Measurements from ENCODE around the gene SSH2.
A peak's percentile ranks its signal among the peaks of the same experiment; 100 is the strongest.

Gene SSH2

DNA sequence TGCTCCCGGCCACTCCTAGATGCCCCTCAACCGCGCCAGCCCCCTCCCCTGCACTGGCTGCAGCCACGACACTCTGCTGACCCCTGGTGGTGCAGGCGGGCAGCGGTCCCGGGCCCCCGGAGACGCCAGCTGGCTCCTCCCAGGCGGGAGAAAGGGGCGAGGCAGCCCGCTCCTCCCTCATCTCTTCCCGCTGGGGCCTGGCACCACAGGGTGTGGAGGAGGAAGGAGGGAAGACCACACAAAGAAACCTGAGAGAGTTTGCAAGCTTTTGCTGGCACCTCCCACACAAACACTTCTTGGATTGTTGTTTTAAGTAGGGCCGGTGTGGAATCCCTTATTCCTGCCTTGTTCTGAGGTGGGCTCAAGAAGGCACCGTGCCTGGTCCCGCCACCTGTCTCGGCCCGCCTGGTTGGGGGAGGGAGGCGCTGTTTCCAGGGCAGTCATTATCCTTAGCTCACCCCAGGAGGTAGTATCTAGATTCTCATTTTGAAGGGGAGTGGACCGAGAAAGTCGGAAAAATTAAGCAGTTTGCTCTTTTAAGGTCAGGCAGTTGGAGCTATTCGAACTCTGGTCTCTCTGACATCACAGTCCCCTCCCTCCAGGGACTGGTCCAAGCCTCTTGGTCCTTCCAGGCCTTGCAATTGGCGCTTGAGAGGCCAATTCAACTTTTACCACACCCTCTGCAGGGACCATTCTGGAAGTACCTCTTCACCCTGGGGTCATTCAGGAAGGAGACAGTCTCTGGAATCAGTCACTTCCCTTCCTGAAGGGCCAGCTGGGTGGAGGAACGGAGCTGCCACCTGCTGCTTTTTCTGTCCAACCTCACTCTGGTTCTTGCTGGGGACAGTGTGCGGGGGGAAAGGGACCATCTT, 338.1 kb downstream of the SSH2 start:
- peak; percentile 97 for DNase-seq (ENCODE audit: low read depth, low spot score)

DNA sequence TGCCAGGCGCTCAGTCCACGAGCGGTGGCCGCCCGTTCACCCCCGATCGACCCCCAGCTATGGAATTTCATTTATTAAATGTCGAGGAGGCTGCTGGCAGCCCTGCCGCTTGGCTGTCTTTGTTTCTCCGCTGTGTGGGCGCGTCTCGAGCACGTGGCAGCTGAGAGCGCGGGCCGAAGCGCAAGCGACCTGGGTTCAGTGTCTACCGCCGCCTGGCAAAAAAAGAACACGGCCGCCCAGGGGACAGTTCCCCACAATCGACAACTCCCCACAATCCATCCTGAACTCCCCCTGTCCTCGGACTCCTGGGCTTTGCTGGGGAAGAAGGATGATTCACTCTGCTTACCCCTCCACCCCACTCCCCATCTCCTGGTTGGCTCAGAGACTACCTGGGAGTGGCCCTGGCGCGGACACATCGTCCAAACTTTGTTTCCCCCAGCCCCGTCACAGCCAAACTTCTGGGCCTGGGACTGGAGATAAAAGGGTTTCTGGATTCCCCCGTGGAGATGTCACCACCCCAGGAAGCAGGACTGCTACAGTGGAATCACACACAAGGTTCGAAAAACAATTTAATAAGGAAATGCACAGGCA, 338.8 kb downstream of the SSH2 start:
- DNase-seq (ENCODE audit: low read depth, low spot score), result peak; percentile 81

DNA sequence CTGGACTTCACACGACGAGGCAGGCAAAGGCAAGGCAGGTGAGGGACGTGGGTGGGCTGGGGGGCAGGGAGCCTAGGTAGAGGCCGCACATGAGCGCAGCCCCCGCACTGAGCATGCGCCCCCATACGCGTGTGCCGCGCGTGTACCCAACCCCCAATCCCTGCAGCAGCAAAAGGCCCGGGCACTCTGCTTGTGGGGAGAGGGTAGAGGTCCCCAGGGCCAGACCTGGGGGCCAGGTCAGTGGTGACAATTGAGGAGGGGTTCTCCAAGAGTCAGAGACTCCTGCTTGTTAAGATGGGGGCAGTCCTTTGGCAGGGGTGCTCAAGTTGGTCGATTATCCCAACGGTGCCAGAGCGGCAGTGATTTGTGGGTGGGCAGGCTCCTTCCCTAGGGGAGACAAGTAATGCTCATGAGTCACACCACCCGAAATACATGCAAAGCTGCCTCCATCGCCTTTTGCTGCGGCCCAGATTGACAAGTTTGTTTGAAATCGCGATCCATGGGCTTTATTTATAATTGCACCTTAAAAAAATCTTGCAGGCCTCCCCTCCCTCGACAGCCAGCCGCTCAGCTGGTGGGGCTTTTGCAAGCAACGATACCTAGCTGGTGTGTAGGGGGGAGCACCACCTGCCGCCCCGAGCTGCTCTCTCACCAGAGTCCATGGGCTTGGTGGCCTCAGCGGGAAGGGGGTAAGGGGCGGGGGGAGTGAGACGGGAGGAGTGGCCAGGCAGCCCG, 339.4 kb downstream of the SSH2 start:
- peak; percentile 68 for DNase-seq (ENCODE audit: low read depth, low spot score)

DNA sequence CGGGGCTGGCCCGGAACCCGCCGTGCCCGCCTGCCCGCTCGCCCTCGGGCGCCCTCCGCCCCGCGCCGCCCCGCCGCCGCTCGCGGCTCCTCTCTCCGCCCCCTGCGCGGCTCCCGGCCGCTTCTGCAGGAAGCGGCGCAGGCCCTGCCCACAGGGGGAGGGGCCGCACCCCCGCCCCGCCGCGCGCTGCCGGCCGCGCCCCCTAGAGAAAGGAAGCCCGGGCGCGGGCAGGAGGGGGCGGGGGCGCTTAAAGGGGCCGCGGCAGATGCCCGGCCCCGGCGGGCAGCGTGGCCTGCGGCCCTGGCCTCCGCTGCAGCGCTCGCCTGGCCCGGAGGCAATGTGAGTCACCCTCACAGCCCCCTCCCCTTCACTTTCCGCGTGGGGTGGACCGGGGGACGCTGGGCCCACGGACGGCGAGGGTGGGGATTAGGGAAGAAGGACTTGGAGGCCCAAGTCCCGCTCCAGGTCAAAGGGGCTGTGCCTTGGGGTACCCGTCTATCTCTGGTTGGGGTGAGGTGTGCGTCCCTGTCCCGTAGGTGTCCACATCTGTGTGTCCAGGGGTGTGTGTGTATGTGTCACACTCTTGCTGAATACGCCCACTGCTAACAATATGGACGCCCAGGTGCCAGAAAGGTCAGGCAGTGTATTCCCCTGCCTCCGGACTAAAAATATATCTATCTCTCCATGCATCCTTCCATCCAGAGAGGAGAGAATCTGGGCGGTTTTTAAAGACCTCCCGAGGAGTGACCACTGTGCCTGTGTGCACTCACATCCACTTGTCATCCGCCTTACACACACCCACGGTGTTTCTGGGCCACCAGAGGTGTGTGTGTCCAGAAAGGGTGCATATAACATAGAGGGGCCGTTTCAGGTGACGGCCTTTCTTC, 340.3 kb downstream of the SSH2 start, which contains the start of gene GIT1:
GIT1 (minus strand) TSS at position 125 of the 887 bp plus-strand sequence. CDS start 270 bp downstream, outside the sequence.
- DNase-seq (ENCODE audit: low read depth, low spot score), result peak; percentile 96

DNA sequence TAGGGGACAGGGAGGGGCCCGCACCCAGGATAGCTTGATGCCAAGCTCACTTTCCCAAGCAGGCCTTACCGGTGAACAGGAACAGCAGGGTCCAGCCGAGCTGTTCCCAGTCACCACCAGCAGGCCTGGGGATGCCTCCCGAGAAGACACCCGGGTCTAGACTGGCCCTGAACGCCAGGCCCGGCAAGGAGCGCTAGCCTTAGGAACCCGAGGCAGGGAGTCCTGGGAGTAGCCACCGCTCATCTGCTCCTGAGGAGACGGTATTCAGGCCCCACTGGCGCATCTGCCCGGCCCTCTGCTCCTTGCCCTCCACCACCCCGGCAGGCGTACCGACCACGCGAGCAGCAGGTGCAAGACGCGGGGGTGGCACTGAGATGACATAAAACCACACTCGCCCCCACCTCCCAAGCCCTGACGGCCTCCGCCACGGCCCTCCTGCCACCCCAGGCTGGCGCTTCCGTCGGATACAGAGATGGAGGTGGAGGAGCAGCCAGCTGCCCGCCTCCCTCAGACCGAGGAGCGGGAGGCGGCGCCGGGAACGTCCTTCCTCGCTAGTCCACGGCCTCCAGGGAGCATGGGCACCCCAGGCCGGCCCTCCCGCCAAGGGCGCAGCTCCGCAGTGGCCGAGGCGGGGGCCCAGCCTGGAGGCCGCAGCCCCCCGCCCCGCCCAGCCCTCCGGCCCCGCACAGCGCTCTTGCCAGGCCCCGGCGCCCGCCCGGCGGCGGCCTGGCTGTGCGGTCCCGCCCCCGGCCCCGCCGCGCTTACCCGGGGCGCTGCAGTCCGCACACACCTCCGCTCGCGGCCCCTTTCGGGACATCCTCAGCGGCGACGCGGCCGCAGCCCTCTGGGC, 341.2 kb downstream of the SSH2 start:
- peak; percentile 61 for DNase-seq (ENCODE audit: low read depth, low spot score)

DNA sequence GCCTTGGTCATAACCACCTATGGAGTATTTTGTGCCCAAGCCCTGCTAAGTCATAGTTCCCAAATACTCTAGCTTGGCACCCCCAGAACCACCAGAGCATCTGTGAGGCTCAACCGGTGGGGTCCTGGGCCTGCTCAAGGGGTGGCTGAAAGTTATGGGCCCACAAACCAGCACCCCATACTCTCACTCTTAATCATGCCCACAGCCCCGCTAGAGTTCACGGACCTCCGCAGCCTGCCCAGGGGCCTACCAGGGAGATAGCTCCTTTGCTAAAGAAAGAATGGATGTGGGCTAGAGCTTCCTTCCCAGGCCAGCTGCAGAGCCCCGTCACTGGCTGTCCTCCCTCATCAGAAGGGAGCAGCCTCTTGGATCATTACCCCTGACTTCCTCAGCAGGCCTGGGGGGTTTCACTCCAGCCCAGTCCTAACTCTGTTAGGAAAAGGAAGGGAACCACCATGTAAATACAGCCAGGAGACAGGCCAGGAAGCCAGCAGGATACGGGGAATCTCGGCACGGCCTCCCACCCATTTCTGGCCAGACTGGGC, 341.9 kb downstream of the SSH2 start:
- DNase-seq (ENCODE audit: low read depth, low spot score), result no peak

DNA sequence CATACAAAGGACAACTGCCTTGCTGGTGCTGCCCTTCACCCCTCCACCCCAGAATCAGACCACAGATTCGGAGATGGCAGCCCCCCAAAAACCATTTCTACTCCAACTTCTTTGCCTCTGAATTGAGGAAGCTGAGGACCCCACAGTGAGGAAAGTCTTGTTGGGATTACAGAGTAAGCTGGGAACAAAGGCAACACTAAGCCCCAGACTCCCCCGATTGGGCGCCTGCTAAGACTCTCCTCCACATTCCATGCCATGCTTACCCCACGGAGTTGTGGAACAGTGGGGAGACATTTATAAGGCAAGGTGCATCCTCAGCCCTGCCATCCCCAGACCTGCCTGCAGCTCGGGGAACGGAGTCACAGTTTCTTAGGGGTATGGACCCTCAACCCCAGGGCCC, 342.4 kb downstream of the SSH2 start:
- no peak for DNase-seq (ENCODE audit: low read depth, low spot score)

DNA sequence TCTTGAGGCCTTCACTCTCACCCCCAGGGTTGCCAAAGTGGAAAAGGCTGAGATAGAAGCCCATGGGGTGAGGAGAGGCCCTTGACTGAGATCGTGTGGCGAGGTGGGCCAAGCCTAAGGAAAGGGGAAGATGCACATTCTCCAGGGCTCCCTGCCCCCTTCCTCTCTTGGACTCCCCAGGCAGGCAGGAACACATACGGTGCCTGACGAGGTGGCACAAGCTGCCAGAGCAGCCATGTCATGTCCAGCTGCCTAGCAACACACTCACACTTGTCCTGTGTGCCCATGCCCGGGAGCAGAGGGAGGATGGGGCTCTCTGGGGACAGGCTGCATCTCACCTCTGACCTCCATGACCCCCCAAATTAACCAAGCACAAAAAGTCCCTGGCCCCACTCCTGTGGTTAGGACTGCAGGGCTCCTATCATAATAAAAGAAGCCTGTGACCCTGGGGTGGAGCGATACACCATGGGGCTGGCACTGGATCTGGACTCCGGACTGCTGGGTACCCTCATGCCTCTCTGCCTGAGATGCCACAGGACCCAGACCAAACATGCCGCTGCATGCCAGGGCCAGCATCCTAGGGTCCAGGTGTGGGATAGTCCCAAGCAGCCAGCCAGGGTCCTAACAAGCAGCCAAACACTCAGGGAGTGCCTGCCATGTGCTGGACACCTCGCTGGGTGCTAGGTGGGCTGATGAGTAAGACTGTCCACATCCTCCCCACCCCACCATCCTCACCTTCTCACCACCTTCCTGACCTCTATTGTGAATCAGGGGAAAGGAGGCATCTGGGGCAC, 343.2 kb downstream of the SSH2 start:
- DNase-seq (ENCODE audit: low read depth, low spot score), result no peak

DNA sequence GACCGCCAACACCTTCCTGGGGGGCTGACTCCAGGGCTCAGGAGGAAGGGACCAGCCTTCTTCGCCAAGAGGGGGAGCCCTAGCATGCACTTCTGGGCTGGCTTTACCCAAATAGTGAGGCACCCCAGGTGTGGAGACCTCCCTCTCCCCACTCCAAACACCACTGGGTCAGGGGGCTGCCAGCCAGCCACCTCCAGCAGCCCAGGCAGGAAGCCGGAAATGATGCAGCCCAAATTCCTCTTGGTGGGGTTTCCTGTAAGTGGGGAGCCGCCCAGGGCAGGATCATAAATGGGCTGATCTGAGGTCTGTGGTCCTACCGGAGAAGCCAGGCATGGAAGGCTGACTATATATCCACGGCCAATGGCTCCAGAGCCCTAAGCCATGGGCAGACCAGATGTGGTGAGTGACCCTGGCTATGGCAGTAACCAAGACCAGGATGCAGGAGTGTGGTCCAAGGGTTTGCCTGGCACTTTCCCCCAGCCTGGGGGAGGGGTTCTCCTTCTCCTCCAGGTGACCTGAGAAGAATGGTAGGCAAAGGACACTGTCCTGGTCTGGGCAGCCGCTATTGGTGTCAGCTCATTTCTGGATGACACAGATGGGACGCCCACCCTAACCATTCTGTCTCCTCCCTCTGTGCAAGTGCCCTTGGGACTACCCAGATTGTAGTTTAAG, 344.8 kb downstream of the SSH2 start:
- DNase-seq (ENCODE audit: low read depth, low spot score), result no peak

DNA sequence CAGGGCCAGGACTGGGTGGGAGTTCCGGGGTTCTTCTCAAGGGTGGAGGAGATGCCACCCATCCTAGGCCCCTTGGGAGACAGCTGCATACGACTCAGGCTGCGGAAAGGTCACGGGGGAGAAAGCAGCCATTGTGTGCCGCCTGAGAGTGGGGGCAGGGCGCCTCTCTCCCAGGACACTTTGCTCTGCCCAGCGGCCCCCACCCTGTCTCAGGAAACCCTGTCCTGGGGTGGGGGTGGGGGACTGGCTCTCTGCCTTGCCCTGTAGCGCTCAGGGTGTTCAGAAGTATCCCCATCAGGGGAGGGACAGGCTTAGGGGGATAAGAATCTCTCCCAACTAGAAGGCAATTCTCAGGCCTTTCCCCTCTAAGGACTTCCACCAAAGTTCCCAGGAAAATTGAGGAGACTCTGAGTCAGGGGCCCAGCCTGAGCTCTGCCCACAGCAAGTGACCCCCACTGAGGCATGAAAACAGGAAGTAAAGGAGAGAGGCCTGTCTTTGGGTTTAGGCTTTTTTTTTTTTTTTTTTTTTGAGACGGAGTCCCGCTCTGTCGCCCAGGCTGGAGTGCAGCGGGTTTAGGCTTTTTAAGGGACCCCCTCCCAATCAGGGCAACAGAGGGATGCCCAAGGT, 345.5 kb downstream of the SSH2 start:
- DNase-seq (ENCODE audit: low read depth, low spot score), result no peak

DNA sequence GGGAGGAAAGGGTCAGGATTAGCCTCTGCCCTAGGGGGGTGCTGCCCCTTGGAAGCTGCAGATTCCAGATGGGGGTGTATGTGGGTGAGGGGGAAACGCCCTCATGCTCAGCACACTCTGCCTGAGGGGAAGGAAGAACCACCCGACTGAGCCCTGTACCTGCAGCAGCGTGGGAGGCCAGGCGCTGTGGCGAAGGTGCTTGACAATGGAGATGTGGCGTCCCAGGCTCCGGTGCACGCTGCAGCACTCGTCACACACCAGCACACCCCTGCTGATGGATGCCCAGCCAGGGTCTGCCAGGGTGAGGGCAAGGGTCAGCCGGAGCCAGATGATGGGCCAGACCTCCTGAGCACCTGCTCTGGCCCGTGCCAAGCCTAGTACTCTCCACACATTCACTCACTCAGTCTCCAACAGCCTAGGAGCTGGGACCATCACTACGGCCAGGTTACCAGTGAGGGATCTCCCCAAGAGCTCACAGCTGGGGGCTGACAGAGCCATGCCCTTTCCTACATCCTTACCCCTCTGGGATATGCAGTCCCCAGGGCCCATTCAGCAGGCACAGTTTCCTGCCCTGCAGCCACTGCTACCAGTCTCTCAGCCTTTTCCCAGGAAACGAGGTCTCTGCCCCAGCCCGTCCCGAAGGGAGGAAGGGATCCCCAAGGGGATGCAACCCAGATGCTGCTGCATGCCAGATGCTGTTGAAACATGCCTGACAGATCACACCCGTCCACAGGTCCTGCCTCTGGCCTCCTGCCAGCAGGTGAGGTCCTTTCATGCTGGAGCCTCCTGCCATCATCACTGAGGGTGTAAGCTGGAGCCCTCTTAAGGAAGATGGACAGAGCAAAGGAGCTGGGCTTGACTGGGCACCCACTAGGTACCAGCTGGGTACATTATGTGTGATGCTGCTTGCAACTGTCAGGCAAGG, 346.4 kb downstream of the SSH2 start:
- DNase-seq (ENCODE audit: low read depth, low spot score), result no peak

DNA sequence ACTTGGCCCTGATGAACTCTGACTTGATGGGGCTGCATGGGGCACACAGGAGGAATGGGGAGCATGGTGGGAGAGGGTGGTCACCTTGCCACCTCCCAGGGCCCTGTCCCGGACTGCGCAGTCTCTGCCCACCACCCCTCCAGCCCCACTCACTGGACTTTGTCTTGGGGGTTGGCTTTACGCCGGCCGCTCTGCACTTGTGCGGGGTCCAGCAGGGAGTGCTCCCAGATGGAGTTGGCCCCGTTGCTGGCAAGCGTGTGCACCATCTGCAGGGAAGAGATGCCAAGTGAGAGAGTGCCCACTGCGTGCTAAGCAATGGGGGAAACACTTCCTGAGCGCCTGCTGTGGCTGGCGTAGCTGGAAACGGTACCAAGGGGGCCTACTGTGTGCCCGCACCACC, 347.3 kb downstream of the SSH2 start:
- DNase-seq (ENCODE audit: low read depth, low spot score), result no peak

DNA sequence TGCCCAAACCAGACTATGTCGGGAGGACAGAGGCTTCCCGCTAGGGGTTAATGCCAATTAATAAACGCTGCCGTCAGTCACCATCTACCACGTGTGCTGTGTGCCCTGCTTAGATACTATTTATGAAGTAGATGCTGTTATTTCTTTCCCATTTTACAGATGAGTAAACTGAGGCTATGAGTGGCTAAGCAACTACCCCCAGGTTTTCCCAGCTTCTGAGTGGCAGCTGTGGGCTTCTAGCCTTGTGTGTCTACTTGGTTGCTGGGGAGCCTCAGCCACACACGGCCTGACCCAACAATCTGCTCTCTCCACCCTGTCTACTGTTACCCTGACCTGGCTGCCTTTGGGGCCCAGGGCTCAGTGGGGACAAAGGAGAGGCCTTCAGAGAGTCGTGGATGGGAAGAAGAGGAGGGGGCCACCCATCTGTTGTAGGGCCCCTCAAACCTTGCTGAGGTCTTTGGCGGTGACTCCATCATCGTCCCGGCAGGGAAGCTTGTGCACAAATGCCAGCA, 347.7 kb downstream of the SSH2 start:
- DNase-seq (ENCODE audit: low read depth, low spot score), result no peak

DNA sequence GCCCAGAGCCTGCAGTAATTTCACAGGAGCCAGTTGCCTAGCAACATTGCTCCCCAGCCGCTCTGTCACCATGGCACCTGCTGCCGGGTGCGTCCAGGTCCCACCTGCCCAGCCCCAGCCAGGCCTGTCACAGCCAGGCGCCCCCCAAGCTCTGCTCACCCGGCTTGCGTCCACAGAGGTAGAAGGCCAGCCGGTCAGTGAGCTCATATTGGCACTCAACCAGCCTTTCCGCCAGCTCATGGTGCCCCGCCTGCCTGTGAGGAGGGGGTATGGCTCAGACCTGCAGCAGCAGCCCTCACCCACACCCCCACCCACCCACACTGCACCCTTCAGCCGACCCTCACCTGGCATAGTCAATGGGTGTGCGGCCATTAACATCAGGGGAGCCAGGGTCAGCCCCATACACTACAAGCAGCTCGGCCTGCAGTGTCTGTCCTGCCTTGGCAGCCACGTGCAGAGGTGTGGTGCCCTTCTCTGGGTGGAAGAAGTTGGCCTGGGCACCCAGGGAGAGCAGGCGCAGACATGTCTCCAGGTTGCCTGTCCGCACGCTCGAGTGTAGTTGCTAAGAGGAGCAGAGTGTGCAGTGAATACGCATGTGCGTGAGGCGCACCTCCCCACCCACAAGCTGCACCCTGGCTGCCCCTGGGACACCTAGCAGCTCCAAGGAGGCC, 348.3 kb downstream of the SSH2 start:
- DNase-seq (ENCODE audit: low read depth, low spot score), result no peak

DNA sequence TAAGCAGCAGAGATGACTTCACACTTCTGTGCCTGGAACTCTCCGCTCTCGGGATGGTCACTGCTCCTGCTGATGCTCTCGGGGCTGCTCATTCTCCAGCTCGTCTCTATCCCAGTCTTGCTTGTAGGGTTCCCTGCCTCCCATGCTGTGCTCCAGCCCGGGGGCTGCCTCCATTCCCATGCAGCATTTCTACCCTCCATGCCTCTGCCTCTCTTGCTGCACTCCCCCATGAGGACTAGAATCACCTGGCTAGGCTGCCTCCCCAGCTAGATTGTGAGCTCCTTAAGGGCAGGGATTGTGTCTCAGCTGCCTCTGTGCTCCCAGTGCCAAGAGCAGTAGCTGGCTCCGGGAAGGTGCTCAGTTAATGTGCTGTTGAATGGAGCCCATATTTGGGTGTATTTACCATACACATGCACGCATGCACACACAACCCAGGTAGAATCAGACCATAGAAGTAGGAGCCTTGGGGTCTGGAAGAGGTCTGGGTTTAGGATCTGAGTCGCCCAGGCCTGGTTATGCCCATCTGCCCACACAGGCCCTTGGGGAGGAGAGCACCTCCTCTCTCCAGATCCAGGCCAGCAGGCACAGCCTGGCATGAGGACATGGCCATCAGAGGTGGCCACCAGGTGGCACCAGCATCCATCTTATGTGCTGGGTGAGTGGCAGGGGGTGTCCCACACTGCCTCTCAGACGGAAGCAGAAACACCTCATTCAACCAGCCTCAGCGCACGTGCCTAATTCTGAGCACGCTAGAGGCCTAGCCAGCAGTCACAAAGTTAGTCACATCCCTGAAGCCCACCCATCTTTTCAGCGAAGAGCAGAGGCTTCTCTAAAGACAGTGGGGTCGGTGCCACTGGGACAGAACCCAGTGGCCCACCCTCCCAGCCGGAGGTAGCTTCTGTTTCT, 349.9 kb downstream of the SSH2 start:
- DNase-seq (ENCODE audit: low read depth, low spot score), result peak; percentile 93

Data from astrocyte of the hippocampus (primary cell).